ENCODE measurements around the gene ANGPTL4.
"Not testable (repeated sequence)": the region's sequence is repeated elsewhere in the genome, so short reads cannot be mapped to it uniquely, and the experiment has no call there.

Gene ANGPTL4

GRCh38 chr19:8388612-8388958 lies 24.6 kb downstream of the ANGPTL4 start:
- in situ Hi-C loops (cut with HindIII; ENCODE audit: low sequenced_read_pairs), result no loop called here

GRCh38 chr19:8389891-8390616 lies 26.1 kb downstream of the ANGPTL4 start, which contains the start of gene RAB11B:
TSS of gene RAB11B (plus strand) at chr19:8390360. CDS start at chr19:8390417, 57 bp downstream.
- in situ Hi-C loops (cut with HindIII; ENCODE audit: low sequenced_read_pairs), result no loop called here

- in situ Hi-C loops (cut with HindIII; ENCODE audit: low sequenced_read_pairs), result no loop called here
These were observed 26.6 kb downstream of the ANGPTL4 start for GRCh38 chr19:8390617-8390981.

GRCh38 chr19:8391198-8392016 lies 27.5 kb downstream of the ANGPTL4 start:
- in situ Hi-C loops (cut with HindIII; ENCODE audit: low sequenced_read_pairs), result no loop called here

GRCh38 chr19:8392017-8392591 lies 28.1 kb downstream of the ANGPTL4 start:
- in situ Hi-C loops (cut with HindIII; ENCODE audit: low sequenced_read_pairs), result no loop called here

- in situ Hi-C loops (cut with HindIII; ENCODE audit: low sequenced_read_pairs), result no loop called here
These were observed 29.4 kb downstream of the ANGPTL4 start for GRCh38 chr19:8393192-8393870.

GRCh38 chr19:8393871-8394250 lies 29.9 kb downstream of the ANGPTL4 start:
- in situ Hi-C loops (cut with HindIII; ENCODE audit: low sequenced_read_pairs), result no loop called here

- in situ Hi-C loops (cut with HindIII; ENCODE audit: low sequenced_read_pairs), result no loop called here
These were observed 31.7 kb downstream of the ANGPTL4 start for GRCh38 chr19:8395621-8396082.

- in situ Hi-C loops (cut with HindIII; ENCODE audit: low sequenced_read_pairs), result no loop called here
These were observed 32.2 kb downstream of the ANGPTL4 start for GRCh38 chr19:8396185-8396562.

GRCh38 chr19:8396563-8397203 lies 32.7 kb downstream of the ANGPTL4 start:
- in situ Hi-C loops (cut with HindIII; ENCODE audit: low sequenced_read_pairs), result no loop called here

GRCh38 chr19:8397271-8397670 lies 33.3 kb downstream of the ANGPTL4 start:
- in situ Hi-C loops (cut with HindIII; ENCODE audit: low sequenced_read_pairs), result no loop called here

GRCh38 chr19:8397746-8398310 lies 33.9 kb downstream of the ANGPTL4 start:
- in situ Hi-C loops (cut with HindIII; ENCODE audit: low sequenced_read_pairs), result no loop called here

GRCh38 chr19:8398311-8398771 lies 34.4 kb downstream of the ANGPTL4 start:
- in situ Hi-C loops (cut with HindIII; ENCODE audit: low sequenced_read_pairs), result no loop called here

GRCh38 chr19:8399681-8400188 lies 35.8 kb downstream of the ANGPTL4 start:
- in situ Hi-C loops (cut with HindIII; ENCODE audit: low sequenced_read_pairs), result no loop called here

- in situ Hi-C loops (cut with HindIII; ENCODE audit: low sequenced_read_pairs), result no loop called here
These were observed 38.0 kb downstream of the ANGPTL4 start for GRCh38 chr19:8401981-8402411.

GRCh38 chr19:8403098-8403819 lies 39.3 kb downstream of the ANGPTL4 start:
- in situ Hi-C loops (cut with HindIII; ENCODE audit: low sequenced_read_pairs), result no loop called here

- in situ Hi-C loops (cut with HindIII; ENCODE audit: low sequenced_read_pairs), result no loop called here
These were observed 39.8 kb downstream of the ANGPTL4 start for GRCh38 chr19:8403820-8404109.

- in situ Hi-C loops (cut with HindIII; ENCODE audit: low sequenced_read_pairs), result no loop called here
These were observed 40.6 kb downstream of the ANGPTL4 start for GRCh38 chr19:8404391-8405151.

- in situ Hi-C loops (cut with HindIII; ENCODE audit: low sequenced_read_pairs), result not testable (repeated sequence)
These were observed 46.8 kb downstream of the ANGPTL4 start for GRCh38 chr19:8410718-8411117.
